HCT116 (cell line): ENCODE measurements around the gene MCF2L2. TPM values are rescaled to one million over a fixed set of nuclear protein-coding genes. Genes with fewer than 3 reads are reported as not detected.

ENCODE experiments used
- ATAC-seq: fragments of 200-7000 bp; cut with Tn5 transposase; 2 replicates; pipeline ENCODE4 v1.9.1; 2020; ENCODE audit warnings: mild to moderate bottlenecking, moderate library complexity
- BruUV-seq: library from RNA; stranded (reverse); fragments of 400-500 nt; replicated peaks from 2 replicates; lab custom pipeline; 2021; lab: Mats Ljungman, UMichigan
- CTCF ChIA-PET: fragments of 300-600 bp; sonication (Branson Sonifier 250); formaldehyde crosslinking; loops from one replicate; lab custom pipeline; 2021; ENCODE audit warnings: antibody characterized with exemption; lab: Charles Lee
- POLR2A ChIA-PET: fragments of 300-600, 350-600 bp; sonication (Branson Sonifier 250); formaldehyde crosslinking; loops from one replicate; lab custom pipeline; 2021; ENCODE audit warnings: antibody characterized with exemption; lab: Charles Lee
- RAD21 ChIA-PET, 2 experiments: fragments of 300-600 bp; sonication (Branson Sonifier 250); formaldehyde crosslinking; loops; one replicate each; lab custom pipeline; 2023; ENCODE audit warnings: low total read pairs in 2 of 2; ENCODE audit not compliant: uncharacterized antibody in 2 of 2, unreplicated experiment in 2 of 2, low non-redundant PET in 1 of 2; lab: Charles Lee
- DNase-seq: peaks from one replicate; pipeline ENCODE4 v3.0.0-alpha.2; 2010; ENCODE audit warnings: low read depth, low spot score
- H2AFZ ChIP-seq: fragments of 200-600 bp; shearing (Covaris generic), sonication (generic); 2 replicates; pipeline ENCODE4 v1.6.1; 2017; ENCODE audit warnings: low read depth, mixed run types, mixed read lengths, antibody characterized with exemption, low read length; ENCODE audit not compliant: poor library complexity, severe bottlenecking
- H3K27ac ChIP-seq: 2 replicates; pipeline ENCODE4 v1.5.1; 2012; ENCODE audit warnings: low read depth, low read length
- H3K27me3 ChIP-seq: fragments of 200-600 bp; sonication (generic); 2 replicates; pipeline ENCODE4 v1.6.1; 2016; ENCODE audit warnings: mixed run types, low read length, mixed read lengths; ENCODE audit not compliant: insufficient read depth
- H3K36me3 ChIP-seq, 2 experiments: fragments of 200-500 bp in 1 of 2; fragments of 200-600 bp in 1 of 2; sonication (Bioruptor generic) in 1 of 2; sonication (generic) in 1 of 2; 2 replicates each; pipeline versions ENCODE4 v1.5.1 to v1.6.1; 2014 to 2016; ENCODE audit warnings: low read length in 2 of 2, inconsistent platforms in 1 of 2, mixed read lengths in 1 of 2, mixed run types in 1 of 2; ENCODE audit not compliant: insufficient read depth in 2 of 2, control insufficient read depth in 1 of 2
- H3K4me1 ChIP-seq, 2 experiments: fragments of 200-600 bp in 1 of 2; sonication (generic) in 1 of 2; 2 replicates each; pipeline versions ENCODE4 v1.5.1 to v1.6.1; 2012 to 2017; ENCODE audit warnings: low read length in 2 of 2, inconsistent platforms in 1 of 2, mild to moderate bottlenecking in 1 of 2, mixed read lengths in 1 of 2, mixed run types in 1 of 2, moderate library complexity in 1 of 2; ENCODE audit not compliant: insufficient read depth in 2 of 2, control insufficient read depth in 1 of 2
- H3K4me2 ChIP-seq: fragments of 200-600 bp; sonication (generic); 2 replicates; pipeline ENCODE4 v1.6.1; 2017; ENCODE audit warnings: mixed run types, low read length, mixed read lengths
- H3K4me3 ChIP-seq, 2 experiments: fragments of 200-600 bp in 1 of 2; sonication (generic) in 1 of 2; replicated peaks in 1 of 2; 2 replicates each; pipeline ENCODE4 v1.5.1; 2011 to 2016; ENCODE audit warnings: low read length in 2 of 2, control low read depth in 1 of 2, low read depth in 1 of 2, mild to moderate bottlenecking in 1 of 2, mixed read lengths in 1 of 2, mixed run types in 1 of 2
- H3K79me2 ChIP-seq: fragments of 200-600 bp; sonication (generic); 2 replicates; pipeline ENCODE4 v1.6.1; 2017; ENCODE audit warnings: mild to moderate bottlenecking, mixed run types, low read length, moderate library complexity, mixed read lengths; ENCODE audit not compliant: insufficient read depth
- H3K9ac ChIP-seq: fragments of 200-600 bp; sonication (generic); 2 replicates; pipeline ENCODE4 v1.6.1; 2016; ENCODE audit warnings: low read length, mixed read lengths
- H3K9me2 ChIP-seq: fragments of 200-600 bp; sonication (generic), shearing (Covaris generic); 2 replicates; pipeline ENCODE4 v1.6.1; 2017; ENCODE audit warnings: mixed run types, mild to moderate bottlenecking, moderate library complexity; ENCODE audit not compliant: insufficient read depth
- H3K9me3 ChIP-seq, 2 experiments: fragments of 200-500 bp in 1 of 2; fragments of 200-600 bp in 1 of 2; sonication (Bioruptor generic) in 1 of 2; sonication (generic) in 1 of 2; 2 replicates each; pipeline ENCODE4 v1.6.1; 2014 to 2017; ENCODE audit warnings: low read length in 2 of 2, mixed read lengths in 2 of 2, inconsistent platforms in 1 of 2, low read depth in 1 of 2, mild to moderate bottlenecking in 1 of 2, mixed run types in 1 of 2, moderate library complexity in 1 of 2; ENCODE audit not compliant: control insufficient read depth in 1 of 2, insufficient read depth in 1 of 2
- H4K20me1 ChIP-seq: fragments of 200-600 bp; sonication (generic), shearing (Covaris generic); 2 replicates; pipeline ENCODE4 v1.6.1; 2017; ENCODE audit warnings: mixed run types, mild to moderate bottlenecking, moderate library complexity; ENCODE audit not compliant: insufficient read depth
- CBX3 ChIP-seq: IDR thresholded peaks from 2 replicates; pipeline ENCODE4 v1.6.1; 2012; ENCODE audit warnings: low read depth
- EGR1 ChIP-seq: IDR thresholded peaks from 2 replicates; pipeline ENCODE4 v1.6.1; 2012; ENCODE audit warnings: low read depth
- POLR2A ChIP-seq: IDR thresholded peaks from 2 replicates; pipeline ENCODE4 v1.7.0; 2011; ENCODE audit warnings: borderline replicate concordance; ENCODE audit not compliant: insufficient read depth, insufficient read length; ENCODE audit errors: extremely low read depth
- REST ChIP-seq: IDR thresholded peaks from 2 replicates; pipeline ENCODE4 v1.6.1; 2012; ENCODE audit warnings: low read depth
- SIN3A ChIP-seq: IDR thresholded peaks from 2 replicates; pipeline ENCODE4 v1.6.1; 2012; ENCODE audit warnings: low read depth
- intact Hi-C: fragments of 100-400 bp; cut with micrococcal nuclease; formaldehyde crosslinking; loops from 2 replicates; pipeline ENCODE4 v1.10.0; 2022
- total RNA-seq: library from RNA; stranded (reverse); gene quantifications from one replicate; pipeline ENCODE4 v1.2.1, GENCODE V29; 2021; ENCODE audit not compliant: unreplicated experiment

The MCF2L2 gene
- total RNA-seq, 1 experiment from 2014 or later, result 1.5 TPM

DNA sequence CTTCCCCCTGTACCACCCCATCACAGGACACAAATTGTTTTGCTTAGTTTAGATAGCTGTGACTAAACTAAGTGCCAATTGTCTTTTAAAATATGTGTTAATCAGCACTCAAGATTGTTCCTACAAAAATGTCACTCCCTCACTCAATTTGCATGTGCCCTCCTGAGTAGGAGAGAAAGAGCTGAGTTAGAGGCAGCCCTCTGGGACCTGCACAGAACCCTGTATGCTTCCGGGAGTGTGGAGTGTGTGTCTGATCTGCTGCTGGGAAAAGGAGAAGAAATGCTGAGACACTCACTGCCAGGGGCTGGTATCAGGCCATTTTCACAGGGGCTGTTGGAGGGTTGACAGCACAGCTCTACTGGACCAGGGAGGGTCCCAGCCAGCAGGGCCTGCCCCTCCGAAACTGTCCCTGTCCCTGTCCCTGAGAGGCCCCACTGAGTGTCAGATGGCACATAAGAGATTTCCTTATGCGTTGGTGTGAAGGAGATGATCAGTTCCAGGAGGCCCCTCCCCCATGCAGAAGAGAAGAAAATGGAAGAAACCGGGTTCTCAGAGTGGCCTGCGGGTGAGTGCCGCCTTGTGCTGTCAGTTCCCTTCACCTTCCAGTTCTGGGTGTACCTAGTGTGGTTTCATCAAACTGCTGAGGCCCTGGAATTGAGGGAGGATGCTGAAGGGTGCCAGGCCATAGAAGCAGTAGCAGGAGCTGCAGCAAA lies 179.3 kb downstream of the MCF2L2 start:
- Histone ChIP-seq H3K4me2 (no peak overlapping the region), H3K27me3 (no peaks in the 10 kb centered on the region), H2AFZ (no peak overlapping the region), H3K36me3 (no peaks in the 10 kb centered on the region), H3K27ac (no peak overlapping the region), H3K9me2 (no peaks in the 10 kb centered on the region), H3K4me1 (peaks cover 5 to 8% of the 10 kb centered on the region in 2 experiments; a peak in 3 of 4 replicates), H4K20me1 (no peaks in the 10 kb centered on the region), H3K79me2 (peaks cover 9% of the 10 kb centered on the region; the same call in 1 of the 2 replicates), H3K9ac (no peak overlapping the region), H3K4me3 (no peak overlapping the region), H3K9me3 (no peaks in the 10 kb centered on the region)
- ChIA-PET POLR2A (no interaction called here), CTCF (no interaction called here), RAD21 (no interaction called here)
- ATAC-seq (no peak), DNase-seq (no peak)
- TF ChIP-seq EGR1 (no peak), CBX3 (no peak), SIN3A (no peak), POLR2A (no peak), REST (no peak)
- intact Hi-C loops, result no loop called here
- no TSS peak for BruUV-seq
